Neural progenitor cell (in vitro differentiated cells): ENCODE data around the gene RPLP1. TPM values are rescaled to one million over a fixed set of nuclear protein-coding genes. Genes with fewer than 3 reads are reported as not detected.
A peak's percentile ranks its signal among the peaks of the same experiment; 100 is the strongest.

Experiments used
- DNase-seq: peaks from one replicate; pipeline ENCODE4 v3.0.0-alpha.2; 2016; ENCODE audit warnings: low spot score
- H2AFZ ChIP-seq: fragments of 200-600 bp; sonication (generic); replicated peaks from 2 replicates; pipeline ENCODE4 v1.6.1; 2016; ENCODE audit warnings: antibody characterized with exemption
- H3F3A ChIP-seq: fragments of 200-600 bp; sonication (generic); 2 replicates; pipeline ENCODE4 v1.6.1; 2016; ENCODE audit warnings: antibody characterized with exemption, low read depth
- H3K27ac ChIP-seq: fragments of 200-600 bp; sonication (generic); 2 replicates; pipeline ENCODE4 v1.5.1; 2016; ENCODE audit warnings: mild to moderate bottlenecking
- H3K27me3 ChIP-seq: fragments of 200-600 bp; sonication (generic); 2 replicates; pipeline ENCODE4 v1.6.1; 2016; ENCODE audit warnings: mild to moderate bottlenecking, moderate library complexity
- H3K36me3 ChIP-seq: fragments of 200-600 bp; sonication (generic); 2 replicates; pipeline ENCODE4 v1.5.1; 2016
- H3K4me1 ChIP-seq: fragments of 200-600 bp; sonication (generic); 2 replicates; pipeline ENCODE4 v1.6.1; 2016; ENCODE audit warnings: mixed run types
- H3K4me2 ChIP-seq: fragments of 200-600 bp; sonication (generic); 2 replicates; pipeline ENCODE4 v1.6.1; 2016
- H3K4me3 ChIP-seq: fragments of 200-600 bp; sonication (generic); 2 replicates; pipeline ENCODE4 v1.5.1; 2016
- H3K79me2 ChIP-seq: fragments of 200-600 bp; sonication (generic); 2 replicates; pipeline ENCODE4 v1.6.1; 2016; ENCODE audit warnings: low read depth
- H3K9ac ChIP-seq: fragments of 200-600 bp; sonication (generic); 2 replicates; pipeline ENCODE4 v1.6.1; 2016
- H3K9me3 ChIP-seq: fragments of 200-600 bp; sonication (generic); 2 replicates; pipeline ENCODE4 v1.5.1; 2016; ENCODE audit warnings: low read depth
- H4K20me1 ChIP-seq: fragments of 200-600 bp; sonication (generic); 2 replicates; pipeline ENCODE4 v1.6.1; 2016; ENCODE audit warnings: low read depth
- H3K27ac Mint-ChIP-seq: 3 replicates; pipeline ENCODE4 v1.8.0; 2021; ENCODE audit warnings: mixed read lengths
- H3K27me3 Mint-ChIP-seq: 2 replicates; pipeline ENCODE4 v1.8.0; 2022; ENCODE audit warnings: low read depth, mild to moderate bottlenecking, inconsistent platforms, moderate library complexity, mixed read lengths; ENCODE audit not compliant: insufficient read depth
- H3K36me3 Mint-ChIP-seq: 3 replicates; pipeline ENCODE4 v1.8.0; 2021; ENCODE audit warnings: mixed read lengths
- H3K4me1 Mint-ChIP-seq: 3 replicates; pipeline ENCODE4 v1.8.0; 2021; ENCODE audit warnings: mixed read lengths
- H3K4me3 Mint-ChIP-seq: 3 replicates; pipeline ENCODE4 v1.8.0; 2021; ENCODE audit warnings: mild to moderate bottlenecking, moderate library complexity, mixed read lengths
- H3K9me3 Mint-ChIP-seq: 3 replicates; pipeline ENCODE4 v1.8.0; 2020; ENCODE audit warnings: mixed read lengths
- EZH2 ChIP-seq: fragments of 200-600 bp; sonication (generic); IDR thresholded peaks from 2 replicates; pipeline ENCODE4 v1.6.1; 2017; ENCODE audit warnings: antibody characterized with exemption, mild to moderate bottlenecking, moderate library complexity
- EZH2phosphoT487 ChIP-seq: fragments of 200-600 bp; sonication (generic); IDR thresholded peaks from 2 replicates; pipeline ENCODE4 v1.6.1; 2017; ENCODE audit warnings: antibody characterized with exemption
- total RNA-seq: library from RNA; depleted of rRNA; stranded (reverse); fragments of >200 nt; gene quantifications from 2 replicates; pipeline ENCODE4 v1.2.3, GENCODE V29; 2015; ENCODE audit warnings: low replicate concordance
- TF ChIP-seq, protein P1 (sequence below): fragments of 200-600 bp; sonication (generic); IDR thresholded peaks from 2 replicates; pipeline ENCODE4 v1.5.1; 2017; ENCODE audit warnings: antibody characterized with exemption, mild to moderate bottlenecking

RPLP1 gene
- total RNA-seq, 1 donor from 2014 or later = 109 TPM

DNA sequence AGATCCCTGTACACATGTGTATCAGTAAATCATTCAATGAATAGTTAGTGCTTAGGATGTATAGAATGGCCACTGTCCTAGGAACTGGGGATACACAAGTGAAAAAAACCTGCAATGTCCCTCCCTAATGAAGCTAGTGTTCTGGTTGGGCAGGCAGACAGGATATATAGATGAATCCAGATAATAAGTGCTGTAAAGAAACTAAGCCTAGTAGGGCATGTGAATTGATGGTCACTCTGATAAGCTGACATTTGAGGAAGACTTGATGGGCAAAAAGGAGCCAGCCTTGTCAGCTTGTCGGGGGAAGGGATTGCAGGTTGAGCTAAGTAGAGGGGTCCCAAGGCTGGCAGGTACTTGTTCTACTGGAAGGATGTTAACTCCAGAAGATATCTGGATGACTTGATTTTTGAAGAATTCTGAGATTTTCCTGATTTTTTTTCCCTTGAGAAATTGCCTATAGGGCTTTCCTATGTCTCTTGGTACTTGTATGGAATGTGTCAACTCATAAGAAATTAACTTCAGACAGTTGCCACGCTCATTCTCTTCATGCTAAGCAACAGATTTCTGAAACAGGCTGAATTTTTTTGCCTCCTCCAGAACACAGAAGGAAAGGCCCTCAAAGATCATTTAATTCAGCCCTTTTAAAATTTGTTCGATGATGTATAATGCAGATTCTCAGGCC lies 44.8 kb upstream of the RPLP1 start:
- no peak overlapping the region for H3K4me2 ChIP-seq
- no peaks in the 10 kb centered on the region for H3K9me3 ChIP-seq
- no peak overlapping the region for H3K4me3 Mint-ChIP-seq
- H3K36me3 ChIP-seq = no peaks in the 10 kb centered on the region
- no peaks in the 10 kb centered on the region for H3K27me3 Mint-ChIP-seq
- H3K9me3 Mint-ChIP-seq = no peaks in the 10 kb centered on the region
- H3K36me3 Mint-ChIP-seq = no peaks in the 10 kb centered on the region
- H3K27ac ChIP-seq = no peak overlapping the region
- no peaks in the 10 kb centered on the region for H3K4me1 ChIP-seq
- TF ChIP-seq EZH2phosphoT487 (no peak), EZH2 (no peak)
- TF ChIP-seq, protein P1, sequence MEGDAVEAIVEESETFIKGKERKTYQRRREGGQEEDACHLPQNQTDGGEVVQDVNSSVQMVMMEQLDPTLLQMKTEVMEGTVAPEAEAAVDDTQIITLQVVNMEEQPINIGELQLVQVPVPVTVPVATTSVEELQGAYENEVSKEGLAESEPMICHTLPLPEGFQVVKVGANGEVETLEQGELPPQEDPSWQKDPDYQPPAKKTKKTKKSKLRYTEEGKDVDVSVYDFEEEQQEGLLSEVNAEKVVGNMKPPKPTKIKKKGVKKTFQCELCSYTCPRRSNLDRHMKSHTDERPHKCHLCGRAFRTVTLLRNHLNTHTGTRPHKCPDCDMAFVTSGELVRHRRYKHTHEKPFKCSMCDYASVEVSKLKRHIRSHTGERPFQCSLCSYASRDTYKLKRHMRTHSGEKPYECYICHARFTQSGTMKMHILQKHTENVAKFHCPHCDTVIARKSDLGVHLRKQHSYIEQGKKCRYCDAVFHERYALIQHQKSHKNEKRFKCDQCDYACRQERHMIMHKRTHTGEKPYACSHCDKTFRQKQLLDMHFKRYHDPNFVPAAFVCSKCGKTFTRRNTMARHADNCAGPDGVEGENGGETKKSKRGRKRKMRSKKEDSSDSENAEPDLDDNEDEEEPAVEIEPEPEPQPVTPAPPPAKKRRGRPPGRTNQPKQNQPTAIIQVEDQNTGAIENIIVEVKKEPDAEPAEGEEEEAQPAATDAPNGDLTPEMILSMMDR = no peak
- peaks cover 2% of the 10 kb centered on the region for H3K4me1 Mint-ChIP-seq
- H3K9ac ChIP-seq = no peak overlapping the region
- no peak for DNase-seq
- H3F3A ChIP-seq = no peaks in the 10 kb centered on the region
- H4K20me1 ChIP-seq = no peaks in the 10 kb centered on the region
- peak overlapping the region; percentile 26 for H3K27ac Mint-ChIP-seq
- H2AFZ ChIP-seq = no peak overlapping the region
- no peaks in the 10 kb centered on the region for H3K79me2 ChIP-seq
- H3K27me3 ChIP-seq = no peaks in the 10 kb centered on the region
- no peak overlapping the region for H3K4me3 ChIP-seq

DNA sequence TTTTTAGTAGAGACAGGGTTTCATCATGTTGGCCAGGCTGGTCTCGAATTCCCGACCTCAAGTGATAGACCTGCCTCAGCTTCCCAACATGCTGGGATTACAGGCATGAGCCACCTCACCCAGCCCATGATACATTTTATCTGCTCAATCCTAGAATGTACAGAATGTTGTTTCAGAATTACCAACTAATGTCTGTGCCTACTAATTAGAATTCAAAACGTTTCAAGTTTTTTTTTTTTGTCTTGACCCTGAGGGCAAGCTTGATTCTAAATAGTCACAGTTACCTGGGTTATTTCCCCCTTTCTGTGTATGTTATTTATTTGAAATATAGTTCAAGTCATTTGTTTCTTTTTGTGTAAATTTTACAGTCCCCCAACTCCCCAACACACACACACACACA lies 43.8 kb upstream of the RPLP1 start:
- Mint-ChIP-seq H3K36me3 (no peaks in the 10 kb centered on the region), H3K27me3 (no peaks in the 10 kb centered on the region), H3K4me1 (peaks cover 5% of the 10 kb centered on the region), H3K4me3 (no peak overlapping the region), H3K27ac (no peak overlapping the region), H3K9me3 (no peaks in the 10 kb centered on the region)
- no peaks in the 10 kb centered on the region for H3K9me3 ChIP-seq
- H3K27me3 ChIP-seq = no peaks in the 10 kb centered on the region
- no peak overlapping the region for H3K4me3 ChIP-seq
- no peak overlapping the region for H3K27ac ChIP-seq
- no peaks in the 10 kb centered on the region for H3K79me2 ChIP-seq
- H2AFZ ChIP-seq = no peak overlapping the region
- TF ChIP-seq EZH2phosphoT487 (no peak), EZH2 (no peak)
- TF ChIP-seq, protein P1 = no peak
- H3K9ac ChIP-seq = no peak overlapping the region
- no peaks in the 10 kb centered on the region for H3F3A ChIP-seq
- DNase-seq = no peak
- no peaks in the 10 kb centered on the region for H4K20me1 ChIP-seq
- no peak overlapping the region for H3K4me2 ChIP-seq
- no peaks in the 10 kb centered on the region for H3K4me1 ChIP-seq
- no peaks in the 10 kb centered on the region for H3K36me3 ChIP-seq

DNA sequence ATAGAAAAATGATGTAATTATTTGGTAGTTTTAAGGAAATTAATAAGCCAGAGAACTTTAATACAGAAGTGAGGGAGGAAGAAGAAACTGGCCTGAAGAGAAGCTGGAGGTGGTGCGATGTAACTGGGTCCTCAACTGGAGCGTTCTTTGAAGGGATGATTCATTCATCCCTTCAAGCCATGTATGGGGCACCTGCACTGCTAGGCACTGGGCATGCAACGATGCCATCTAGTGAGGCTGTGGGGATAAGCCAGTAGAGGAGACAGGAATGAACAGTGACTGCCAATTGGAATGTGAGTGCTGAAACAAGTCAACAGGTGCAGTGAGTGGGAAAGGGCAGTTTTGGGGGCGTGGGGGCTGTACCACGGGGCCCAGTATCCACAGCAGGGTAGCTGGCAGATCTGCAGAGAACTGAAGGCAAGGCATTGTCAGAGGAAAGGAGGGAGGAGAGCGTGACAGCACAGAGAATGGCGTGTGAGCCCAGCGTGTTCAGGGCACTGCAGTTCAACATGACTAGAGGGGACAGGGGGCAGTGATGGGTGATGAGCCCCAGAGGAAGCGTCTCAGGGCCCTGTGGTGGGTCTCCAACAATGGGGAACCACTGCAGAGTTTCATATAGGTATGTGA lies 42.3 kb upstream of the RPLP1 start:
- Mint-ChIP-seq H3K27me3 (no peaks in the 10 kb centered on the region), H3K27ac (no peak overlapping the region), H3K4me3 (no peak overlapping the region), H3K4me1 (peaks cover 11% of the 10 kb centered on the region), H3K9me3 (no peaks in the 10 kb centered on the region), H3K36me3 (no peaks in the 10 kb centered on the region)
- Histone ChIP-seq H3K27me3 (no peaks in the 10 kb centered on the region), H3K4me1 (no peaks in the 10 kb centered on the region), H3K36me3 (no peaks in the 10 kb centered on the region), H3K4me2 (no peak overlapping the region), H3K27ac (no peak overlapping the region), H3K9ac (no peak overlapping the region), H3K9me3 (no peaks in the 10 kb centered on the region), H3K79me2 (peaks cover 12% of the 10 kb centered on the region), H4K20me1 (peaks cover 1% of the 10 kb centered on the region), H2AFZ (no peak overlapping the region), H3K4me3 (no peak overlapping the region), H3F3A (no peaks in the 10 kb centered on the region)
- peak; percentile 64 for DNase-seq
- TF ChIP-seq, protein P1 = peak; percentile 58
- TF ChIP-seq EZH2 = no peak
